NOMO-1 treated with DMSO at 0.1 percent for 48 hours (cell line): ENCODE measurements around the gene BTBD3.

Experiments
- DNase-seq: peaks from one replicate; lab custom pipeline; 2025; ENCODE audit not compliant: unreplicated experiment; lab: John Stamatoyannopoulos, UW

The BTBD3 gene

DNA sequence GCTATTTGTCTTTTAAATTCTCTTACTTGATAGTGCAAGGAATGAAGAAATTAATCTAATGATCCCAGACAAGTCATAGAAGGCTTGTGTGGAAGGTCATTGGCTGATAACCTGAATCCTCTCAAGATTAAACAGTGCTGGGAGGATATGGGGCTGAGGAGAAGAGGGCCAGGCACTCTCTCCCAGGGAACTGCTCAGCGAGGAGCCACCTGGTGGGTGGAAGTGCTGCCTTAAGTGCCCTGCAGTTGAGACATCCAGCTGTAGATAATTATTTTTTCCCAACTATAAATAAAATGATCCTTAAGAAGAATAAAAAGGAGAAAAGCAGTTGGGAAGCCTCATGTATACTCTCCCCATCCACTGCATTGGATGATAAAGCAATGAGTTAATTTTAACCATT is 47.9 kb downstream of the BTBD3 start:
- DNase-seq: no peak

GRCh38 chr20:11966186-11966585 is 48.5 kb downstream of the BTBD3 start:
- DNase-seq: no peak

DNA sequence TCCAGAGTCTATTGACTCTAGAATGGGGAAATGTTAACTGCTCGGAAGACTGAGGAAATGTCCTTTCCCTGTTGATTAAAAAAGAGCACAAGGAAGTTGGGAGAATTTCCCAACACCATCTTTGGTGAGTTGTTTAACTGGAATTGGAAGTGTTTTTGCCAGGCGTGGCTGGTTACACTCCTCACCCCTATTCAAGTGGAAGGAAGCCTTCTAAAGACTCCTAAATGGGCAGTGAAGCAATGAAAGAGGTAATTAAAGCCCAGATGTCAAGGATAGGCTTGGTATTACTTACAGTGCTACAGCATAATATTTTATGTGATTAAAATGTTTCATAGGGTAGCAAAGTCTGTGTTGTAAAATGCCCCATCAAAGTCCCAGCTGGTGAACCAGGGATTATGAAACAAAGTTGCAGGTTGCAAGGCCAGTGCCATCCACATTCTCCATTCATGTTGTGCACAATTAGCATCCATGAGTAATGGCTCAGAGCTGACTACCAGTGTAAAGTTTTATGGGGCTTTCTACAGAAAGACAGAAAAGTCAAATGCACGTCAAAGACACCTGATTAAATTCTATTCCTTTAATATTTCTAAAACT is 52.6 kb downstream of the BTBD3 start:
- DNase-seq: no peak

DNA sequence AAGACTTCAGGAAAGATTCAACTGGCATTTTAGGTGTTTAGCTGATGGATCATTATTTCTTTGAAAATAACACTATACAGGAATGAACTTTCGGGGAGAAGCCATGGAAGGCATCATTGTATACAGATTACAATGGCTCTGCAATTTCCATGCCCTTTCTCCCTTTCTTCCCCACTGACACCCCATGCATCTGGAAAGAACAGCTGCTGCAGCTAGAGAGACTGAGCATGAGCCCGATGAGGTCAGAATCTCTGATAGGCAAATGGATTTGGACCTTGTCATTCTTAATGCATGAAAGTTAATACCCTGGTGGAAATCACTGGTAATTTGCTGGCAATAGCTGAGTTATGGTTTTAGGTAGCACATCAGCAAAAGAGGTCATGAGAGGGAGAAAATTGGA is 54.8 kb downstream of the BTBD3 start:
- no peak for DNase-seq
